Neuronal stem cell (in vitro differentiated cells): ENCODE data around the gene KRT71.

Experiments used
- DNase-seq: peaks from one replicate; pipeline ENCODE4 v3.0.0-alpha.2; 2013; ENCODE audit warnings: low spot score
- H2AFZ ChIP-seq: one replicate; pipeline ENCODE4 v1.6.1; 2013; ENCODE audit warnings: mild to moderate bottlenecking, low read length, inconsistent platforms
- H2AK5ac ChIP-seq: 2 replicates; pipeline ENCODE4 v1.6.1; 2013; ENCODE audit warnings: low read depth, mild to moderate bottlenecking, inconsistent platforms, low read length, moderate library complexity, mixed read lengths
- H2BK120ac ChIP-seq: 2 replicates; pipeline ENCODE4 v1.6.1; 2013; ENCODE audit warnings: low read depth, mild to moderate bottlenecking, inconsistent platforms, low read length, moderate library complexity, mixed read lengths
- H2BK12ac ChIP-seq: one replicate; pipeline ENCODE4 v1.6.1; 2013; ENCODE audit warnings: low read length, inconsistent platforms
- H2BK15ac ChIP-seq: 2 replicates; pipeline ENCODE4 v1.6.1; 2013; ENCODE audit warnings: mild to moderate bottlenecking, low read length, inconsistent platforms, mixed read lengths
- H2BK5ac ChIP-seq: one replicate; pipeline ENCODE4 v1.6.1; 2013; ENCODE audit warnings: inconsistent platforms, mild to moderate bottlenecking, low read length, moderate library complexity
- H3K14ac ChIP-seq: one replicate; pipeline ENCODE4 v1.6.1; 2013; ENCODE audit warnings: low read length, inconsistent platforms
- H3K18ac ChIP-seq: 2 replicates; pipeline ENCODE4 v1.6.1; 2013; ENCODE audit warnings: low read length, inconsistent platforms
- H3K23ac ChIP-seq: 2 replicates; pipeline ENCODE4 v1.6.1; 2013; ENCODE audit warnings: low read depth, mild to moderate bottlenecking, mixed read lengths, low read length, inconsistent platforms; ENCODE audit not compliant: poor library complexity
- H3K27ac ChIP-seq: replicated peaks from 3 replicates; pipeline ENCODE4 v1.5.1; 2013; ENCODE audit warnings: low read length, inconsistent platforms
- H3K27me3 ChIP-seq, 3 experiments: 2 replicates each; pipeline ENCODE4 v1.6.1; 2013; ENCODE audit warnings: low read length in 3 of 3, mild to moderate bottlenecking in 2 of 3, inconsistent platforms in 1 of 3, low read depth in 1 of 3, mixed read lengths in 1 of 3, moderate library complexity in 1 of 3; ENCODE audit not compliant: control insufficient read depth in 3 of 3, insufficient read depth in 3 of 3
- H3K36me3 ChIP-seq, 2 donors: replicated peaks in 1 of 2; 2 replicates each; pipeline ENCODE4 v1.6.1; 2013; ENCODE audit warnings: low read length in 2 of 2; ENCODE audit not compliant: control insufficient read depth in 2 of 2, insufficient read depth in 2 of 2
- H3K4ac ChIP-seq: 2 replicates; pipeline ENCODE4 v1.6.1; 2013; ENCODE audit warnings: inconsistent platforms, mild to moderate bottlenecking, low read length, moderate library complexity
- H3K4me1 ChIP-seq, 2 donors: 1 replicate in 1 of 2; 2 replicates in 1 of 2; pipeline ENCODE4 v1.6.1; 2013; ENCODE audit warnings: low read length in 2 of 2, low read depth in 1 of 2; ENCODE audit not compliant: control insufficient read depth in 2 of 2, insufficient read depth in 1 of 2
- H3K4me2 ChIP-seq: one replicate; pipeline ENCODE4 v1.6.1; 2013; ENCODE audit warnings: mild to moderate bottlenecking, low read length, inconsistent platforms; ENCODE audit not compliant: insufficient read depth, poor library complexity, severe bottlenecking
- H3K4me3 ChIP-seq, 2 donors: 2 replicates each; pipeline ENCODE4 v1.5.1; 2013; ENCODE audit warnings: low read length in 2 of 2, mild to moderate bottlenecking in 2 of 2, inconsistent platforms in 1 of 2, moderate library complexity in 1 of 2
- H3K79me1 ChIP-seq: one replicate; pipeline ENCODE4 v1.6.1; 2013; ENCODE audit warnings: low read depth, mild to moderate bottlenecking, inconsistent platforms, low read length, moderate library complexity
- H3K9ac ChIP-seq: one replicate; pipeline ENCODE4 v1.6.1; 2013; ENCODE audit warnings: mild to moderate bottlenecking, low read depth, low read length, inconsistent platforms; ENCODE audit not compliant: poor library complexity
- H3K9me3 ChIP-seq, 2 donors: replicated peaks in 1 of 2; 2 replicates each; pipeline versions ENCODE3 to v1.6.1; 2013; ENCODE audit warnings: low read length in 2 of 2, mild to moderate bottlenecking in 2 of 2, inconsistent platforms in 1 of 2, low read depth in 1 of 2, mixed read lengths in 1 of 2, moderate library complexity in 1 of 2; ENCODE audit not compliant: control insufficient read depth in 2 of 2, insufficient read depth in 1 of 2
- H4K8ac ChIP-seq: one replicate; pipeline ENCODE4 v1.6.1; 2013; ENCODE audit warnings: low read depth, mild to moderate bottlenecking, inconsistent platforms, low read length, moderate library complexity
- H4K91ac ChIP-seq: one replicate; pipeline ENCODE4 v1.6.1; 2013; ENCODE audit warnings: low read length, low read depth, mild to moderate bottlenecking, inconsistent platforms; ENCODE audit not compliant: poor library complexity
- WGBS, 2 donors: extraction: QIAGEN DNeasy Blood & Tissue Kit; methylation state at CpG; one replicate each; pipeline ENCODE4 v1.1.7; 2013; ENCODE audit warnings: missing lambda C conversion rate in 2 of 2, mixed read lengths in 1 of 2; ENCODE audit not compliant: insufficient read length in 2 of 2, insufficient replicate concordance in 1 of 2; ENCODE audit errors: extremely low coverage in 2 of 2; 5-methylcytosine and 5-hydroxymethylcytosine counted together

Gene KRT71

GRCh38 chr12:52530366-52530765 is 22.6 kb downstream of the KRT71 start:
- no peak overlapping the region for H3K4me3 ChIP-seq
- H3K18ac ChIP-seq = no peak overlapping the region
- no peaks in the 10 kb centered on the region for H3K4me1 ChIP-seq
- WGBS, 2 donors = no CpG with 5 or more reads among the region's 2 CpGs
- no peaks in the 10 kb centered on the region for H3K9me3 ChIP-seq
- H3K4ac ChIP-seq = no peak overlapping the region
- H2BK12ac ChIP-seq = no peak overlapping the region
- no peak overlapping the region for H3K9ac ChIP-seq
- H2AFZ ChIP-seq = no peak overlapping the region
- H2BK5ac ChIP-seq = no peak overlapping the region
- H3K27ac ChIP-seq = no peak overlapping the region
- no peaks in the 10 kb centered on the region for H3K79me1 ChIP-seq
- no peak for DNase-seq
- H4K91ac ChIP-seq = no peak overlapping the region
- H2AK5ac ChIP-seq = no peak overlapping the region
- no peak overlapping the region for H2BK120ac ChIP-seq
- H3K27me3 ChIP-seq = peaks cover 0 to 3% (median 0%) of the 10 kb centered on the region in 3 experiments
- no peak overlapping the region for H3K4me2 ChIP-seq
- no peak overlapping the region for H3K23ac ChIP-seq
- no peak overlapping the region for H3K14ac ChIP-seq
- no peaks in the 10 kb centered on the region for H3K36me3 ChIP-seq
- H2BK15ac ChIP-seq = no peak overlapping the region
- H4K8ac ChIP-seq = no peak overlapping the region

GRCh38 chr12:52529846-52530245 is 23.1 kb downstream of the KRT71 start:
- no peak overlapping the region for H4K91ac ChIP-seq
- H3K23ac ChIP-seq = no peak overlapping the region
- H3K4me2 ChIP-seq = no peak overlapping the region
- H3K4me3 ChIP-seq = no peak overlapping the region
- H3K27ac ChIP-seq = no peak overlapping the region
- H3K36me3 ChIP-seq = no peaks in the 10 kb centered on the region
- H3K9me3 ChIP-seq = no peaks in the 10 kb centered on the region
- H3K4me1 ChIP-seq = no peaks in the 10 kb centered on the region
- no peak overlapping the region for H2BK12ac ChIP-seq
- no peak overlapping the region for H2AFZ ChIP-seq
- H2BK5ac ChIP-seq = no peak overlapping the region
- H2BK15ac ChIP-seq = no peak overlapping the region
- no CpG with 5 or more reads among the region's 9 CpGs for WGBS, 2 donors
- no peaks in the 10 kb centered on the region for H3K79me1 ChIP-seq
- no peak overlapping the region for H2AK5ac ChIP-seq
- no peak for DNase-seq
- peaks cover 0 to 3% (median 0%) of the 10 kb centered on the region in 3 experiments for H3K27me3 ChIP-seq
- H2BK120ac ChIP-seq = no peak overlapping the region
- no peak overlapping the region for H3K18ac ChIP-seq
- H3K4ac ChIP-seq = no peak overlapping the region
- H4K8ac ChIP-seq = no peak overlapping the region
- H3K9ac ChIP-seq = no peak overlapping the region
- H3K14ac ChIP-seq = no peak overlapping the region

DNA sequence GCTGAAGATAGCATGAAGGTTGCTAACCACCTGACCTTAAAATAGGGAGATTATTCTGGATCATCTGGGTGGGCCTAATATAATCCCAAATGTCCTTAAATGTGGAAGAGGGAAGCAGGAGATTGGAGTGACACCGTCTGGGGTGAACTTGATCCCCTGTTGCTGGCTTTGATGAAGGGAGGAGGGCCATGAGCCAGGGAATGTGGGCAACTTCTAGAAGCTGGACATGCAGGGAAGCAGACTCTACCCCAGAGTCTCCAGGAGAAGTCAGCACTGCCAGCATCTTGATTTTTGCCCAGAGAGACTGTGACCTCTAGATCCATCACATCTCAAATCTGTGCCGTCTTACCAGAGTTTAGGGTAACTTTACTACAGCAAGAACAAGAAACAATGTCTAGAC is 23.5 kb downstream of the KRT71 start:
- H3K36me3 ChIP-seq = no peaks in the 10 kb centered on the region
- H3K4me1 ChIP-seq = peaks cover 0 to 1% of the 10 kb centered on the region in 2 donors
- H4K91ac ChIP-seq = no peak overlapping the region
- no peak overlapping the region for H2AK5ac ChIP-seq
- H3K9ac ChIP-seq = no peak overlapping the region
- no peak overlapping the region for H3K4me2 ChIP-seq
- no peak overlapping the region for H2BK5ac ChIP-seq
- H2AFZ ChIP-seq = no peak overlapping the region
- no peak overlapping the region for H3K18ac ChIP-seq
- no peak overlapping the region for H2BK12ac ChIP-seq
- WGBS, 2 donors = no CpG with 5 or more reads among the region's 2 CpGs
- no peak overlapping the region for H3K4me3 ChIP-seq
- no peak overlapping the region for H3K14ac ChIP-seq
- H2BK120ac ChIP-seq = no peak overlapping the region
- H3K27me3 ChIP-seq = peaks cover 0 to 3% (median 0%) of the 10 kb centered on the region in 3 experiments
- no peak overlapping the region for H3K23ac ChIP-seq
- no peak overlapping the region for H4K8ac ChIP-seq
- no peaks in the 10 kb centered on the region for H3K9me3 ChIP-seq
- H3K4ac ChIP-seq = no peak overlapping the region
- H3K79me1 ChIP-seq = no peaks in the 10 kb centered on the region
- H3K27ac ChIP-seq = no peak overlapping the region
- H2BK15ac ChIP-seq = no peak overlapping the region
- no peak for DNase-seq

GRCh38 chr12:52528641-52529143 is 24.3 kb downstream of the KRT71 start:
- Histone ChIP-seq H3K18ac (no peak overlapping the region), H3K36me3 (no peaks in the 10 kb centered on the region), H2AK5ac (no peak overlapping the region), H3K4me2 (no peak overlapping the region), H3K27ac (no peak overlapping the region), H2BK15ac (no peak overlapping the region), H3K4ac (no peak overlapping the region), H2BK5ac (no peak overlapping the region), H3K4me1 (peaks cover 0 to 6% of the 10 kb centered on the region in 2 donors), H3K9ac (no peak overlapping the region), H4K91ac (no peak overlapping the region), H3K27me3 (peaks cover 0 to 3% (median 0%) of the 10 kb centered on the region in 3 experiments), H3K14ac (no peak overlapping the region), H3K79me1 (no peaks in the 10 kb centered on the region), H3K23ac (no peak overlapping the region), H3K9me3 (no peaks in the 10 kb centered on the region), H3K4me3 (no peak overlapping the region), H2AFZ (no peak overlapping the region), H2BK12ac (no peak overlapping the region), H4K8ac (no peak overlapping the region), H2BK120ac (no peak overlapping the region)
- no peak for DNase-seq
- no CpG with 5 or more reads among the region's 8 CpGs for WGBS, 2 donors
